ENCODE measurements around the gene SYNDIG1.

The SYNDIG1 gene

GRCh38 chr20:24499472-24499871 is 30.0 kb downstream of the SYNDIG1 start:
- WGBS, result 94% methylated on average over 4 of the region's 6 CpGs
- Histone ChIP-seq H4K91ac (ENCODE audit: low read length) (no peak overlapping the region), H3K4ac (ENCODE audit: low read depth in 1 of 2, low read length in 2 of 2) (no peak overlapping the region), H2BK15ac (ENCODE audit: low read depth, poor library complexity, severe bottlenecking) (no peak overlapping the region), H2BK120ac (ENCODE audit: low read depth, low read length) (no peak overlapping the region), H3K9me3 (ENCODE audit: control insufficient read depth, low read length) (no peaks in the 10 kb centered on the region), H3K79me1 (replicated peaks; ENCODE audit: low read length, poor library complexity, severe bottlenecking) (no peaks in the 10 kb centered on the region), H3K23ac (ENCODE audit: low read length in 2 of 2) (no peak overlapping the region), H3K36me3 (ENCODE audit: control insufficient read depth in 1 of 2, insufficient read depth in 2 of 2, low read depth in 1 of 2, low read length in 2 of 2) (no peaks in the 10 kb centered on the region), H2BK5ac (ENCODE audit: low read depth, low read length, poor library complexity, severe bottlenecking) (no peak overlapping the region), H3K14ac (ENCODE audit: low read length in 2 of 2) (no peak overlapping the region), H3K4me2 (ENCODE audit: low read length, poor library complexity, severe bottlenecking) (no peak overlapping the region), H2BK12ac (ENCODE audit: low read length in 2 of 2) (no peak overlapping the region), H2AK5ac (ENCODE audit: low read length, severe bottlenecking) (no peak overlapping the region), H2AFZ (ENCODE audit: low read depth, low read length) (no peak overlapping the region), H3K27ac (ENCODE audit: low read length, poor library complexity, severe bottlenecking) (no peak overlapping the region), H3K4me1 (ENCODE audit: control insufficient read depth, insufficient read depth, low read depth, low read length) (peaks cover 13% of the 10 kb centered on the region), H3K18ac (ENCODE audit: low read depth in 1 of 2, low read length in 2 of 2) (no peak overlapping the region), H3K27me3 (ENCODE audit: control insufficient read depth in 1 of 2, insufficient read depth in 1 of 2, low read length in 2 of 2) (peaks cover 0 to 2% of the 10 kb centered on the region in 2 experiments), H4K8ac (ENCODE audit: low read length) (no peak overlapping the region), H3K9ac (ENCODE audit: low read length) (no peak overlapping the region), H3K4me3 (ENCODE audit: insufficient read depth in 1 of 2, low read depth in 1 of 2, low read length in 2 of 2) (no peak overlapping the region)
- no peak for DNase-seq

DNA sequence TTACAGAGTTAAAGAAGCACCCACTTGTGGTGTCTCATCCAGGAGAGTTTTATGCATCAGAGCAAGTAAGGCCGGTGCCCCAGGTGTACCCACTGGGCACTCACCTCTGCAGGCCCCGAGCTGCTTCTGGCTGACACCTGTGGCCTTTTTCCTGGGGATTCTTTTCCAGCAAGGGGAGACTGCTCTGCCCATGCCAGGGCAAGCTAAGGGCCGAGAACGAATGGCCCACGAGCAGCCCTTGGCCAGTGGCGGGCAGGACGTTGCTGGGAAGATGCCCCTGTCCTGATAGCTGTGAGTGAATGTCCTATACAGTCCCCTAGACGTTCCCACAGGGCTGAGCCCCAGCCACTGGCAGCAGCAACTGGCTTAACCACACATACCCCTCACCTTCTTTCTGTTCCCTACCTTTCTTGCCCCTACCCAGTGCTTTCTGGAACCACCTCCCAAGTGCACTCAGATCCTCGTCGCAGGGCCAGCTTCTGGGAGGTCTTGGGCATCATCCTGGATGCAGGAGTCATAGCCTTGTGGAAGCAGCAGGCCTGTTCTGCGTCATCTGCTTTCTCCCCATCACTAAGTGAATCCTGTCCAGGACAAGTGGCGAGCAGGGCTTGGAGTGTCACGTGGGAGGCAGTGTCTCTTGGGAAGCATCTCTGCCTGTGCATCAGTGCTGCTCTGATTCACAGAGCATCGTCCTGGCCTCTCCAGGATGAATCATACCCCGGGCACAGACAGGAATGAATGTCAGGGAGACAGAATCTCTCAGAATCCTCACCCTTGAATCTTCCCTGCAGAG is 32.5 kb downstream of the SYNDIG1 start:
- Histone ChIP-seq H3K27me3 (ENCODE audit: control insufficient read depth in 1 of 2, insufficient read depth in 1 of 2, low read length in 2 of 2) (no peaks in the 10 kb centered on the region), H2BK15ac (ENCODE audit: low read depth, poor library complexity, severe bottlenecking) (no peak overlapping the region), H3K23ac (ENCODE audit: low read length in 2 of 2) (no peak overlapping the region), H3K9ac (ENCODE audit: low read length) (peak overlapping the region; percentile 79), H3K36me3 (ENCODE audit: control insufficient read depth in 1 of 2, insufficient read depth in 2 of 2, low read depth in 1 of 2, low read length in 2 of 2) (no peaks in the 10 kb centered on the region), H3K4me3 (ENCODE audit: insufficient read depth in 1 of 2, low read depth in 1 of 2, low read length in 2 of 2) (no peak overlapping the region), H2AK5ac (ENCODE audit: low read length, severe bottlenecking) (no peak overlapping the region), H3K79me1 (replicated peaks; ENCODE audit: low read length, poor library complexity, severe bottlenecking) (no peaks in the 10 kb centered on the region), H3K4me1 (ENCODE audit: control insufficient read depth, insufficient read depth, low read depth, low read length) (peaks cover 11% of the 10 kb centered on the region), H3K27ac (ENCODE audit: low read length, poor library complexity, severe bottlenecking) (no peak overlapping the region), H3K9me3 (ENCODE audit: control insufficient read depth, low read length) (no peaks in the 10 kb centered on the region), H2BK5ac (ENCODE audit: low read depth, low read length, poor library complexity, severe bottlenecking) (no peak overlapping the region), H3K18ac (ENCODE audit: low read depth in 1 of 2, low read length in 2 of 2) (no peak overlapping the region), H4K8ac (ENCODE audit: low read length) (no peak overlapping the region), H3K4me2 (ENCODE audit: low read length, poor library complexity, severe bottlenecking) (no peak overlapping the region), H2BK120ac (ENCODE audit: low read depth, low read length) (no peak overlapping the region), H2BK12ac (ENCODE audit: low read length in 2 of 2) (no peak overlapping the region), H2AFZ (ENCODE audit: low read depth, low read length) (no peak overlapping the region), H3K14ac (ENCODE audit: low read length in 2 of 2) (no peak overlapping the region), H3K4ac (ENCODE audit: low read depth in 1 of 2, low read length in 2 of 2) (no peak overlapping the region), H4K91ac (ENCODE audit: low read length) (no peak overlapping the region)
- 46% methylated on average over 15 of the region's 15 CpGs for WGBS
- peak; percentile 16 for DNase-seq

- H3K36me3 ChIP-seq (ENCODE audit: control insufficient read depth in 1 of 2, insufficient read depth in 2 of 2, low read depth in 1 of 2, low read length in 2 of 2), result no peaks in the 10 kb centered on the region
- peak overlapping the region in 1 of 2 experiments; percentile 40 for H3K4me3 ChIP-seq (ENCODE audit: insufficient read depth in 1 of 2, low read depth in 1 of 2, low read length in 2 of 2)
- no peaks in the 10 kb centered on the region for H3K79me1 ChIP-seq (replicated peaks; ENCODE audit: low read length, poor library complexity, severe bottlenecking)
- H3K27ac ChIP-seq (ENCODE audit: low read length, poor library complexity, severe bottlenecking), result no peak overlapping the region
- H3K4me2 ChIP-seq (ENCODE audit: low read length, poor library complexity, severe bottlenecking), result no peak overlapping the region
- no peaks in the 10 kb centered on the region for H3K27me3 ChIP-seq (ENCODE audit: control insufficient read depth in 1 of 2, insufficient read depth in 1 of 2, low read length in 2 of 2)
- H3K9me3 ChIP-seq (ENCODE audit: control insufficient read depth, low read length), result no peaks in the 10 kb centered on the region
- no peak overlapping the region for H3K23ac ChIP-seq (ENCODE audit: low read length in 2 of 2)
- no peak overlapping the region for H2BK12ac ChIP-seq (ENCODE audit: low read length in 2 of 2)
- H3K9ac ChIP-seq (ENCODE audit: low read length), result peak overlapping the region; percentile 79
- peaks cover 11% of the 10 kb centered on the region for H3K4me1 ChIP-seq (ENCODE audit: control insufficient read depth, insufficient read depth, low read depth, low read length)
- no peak overlapping the region for H2AK5ac ChIP-seq (ENCODE audit: low read length, severe bottlenecking)
- no peak overlapping the region for H2BK15ac ChIP-seq (ENCODE audit: low read depth, poor library complexity, severe bottlenecking)
- H3K4ac ChIP-seq (ENCODE audit: low read depth in 1 of 2, low read length in 2 of 2), result no peak overlapping the region
- no peak for DNase-seq
- H4K91ac ChIP-seq (ENCODE audit: low read length), result no peak overlapping the region
- H2BK120ac ChIP-seq (ENCODE audit: low read depth, low read length), result no peak overlapping the region
- 72% methylated on average over 5 of the region's 5 CpGs for WGBS
- H2BK5ac ChIP-seq (ENCODE audit: low read depth, low read length, poor library complexity, severe bottlenecking), result no peak overlapping the region
- H4K8ac ChIP-seq (ENCODE audit: low read length), result no peak overlapping the region
- H3K14ac ChIP-seq (ENCODE audit: low read length in 2 of 2), result no peak overlapping the region
- H3K18ac ChIP-seq (ENCODE audit: low read depth in 1 of 2, low read length in 2 of 2), result no peak overlapping the region
- H2AFZ ChIP-seq (ENCODE audit: low read depth, low read length), result no peak overlapping the region
Measured at GRCh38 chr20:24502661-24503060, 33.2 kb downstream of the SYNDIG1 start.

DNA sequence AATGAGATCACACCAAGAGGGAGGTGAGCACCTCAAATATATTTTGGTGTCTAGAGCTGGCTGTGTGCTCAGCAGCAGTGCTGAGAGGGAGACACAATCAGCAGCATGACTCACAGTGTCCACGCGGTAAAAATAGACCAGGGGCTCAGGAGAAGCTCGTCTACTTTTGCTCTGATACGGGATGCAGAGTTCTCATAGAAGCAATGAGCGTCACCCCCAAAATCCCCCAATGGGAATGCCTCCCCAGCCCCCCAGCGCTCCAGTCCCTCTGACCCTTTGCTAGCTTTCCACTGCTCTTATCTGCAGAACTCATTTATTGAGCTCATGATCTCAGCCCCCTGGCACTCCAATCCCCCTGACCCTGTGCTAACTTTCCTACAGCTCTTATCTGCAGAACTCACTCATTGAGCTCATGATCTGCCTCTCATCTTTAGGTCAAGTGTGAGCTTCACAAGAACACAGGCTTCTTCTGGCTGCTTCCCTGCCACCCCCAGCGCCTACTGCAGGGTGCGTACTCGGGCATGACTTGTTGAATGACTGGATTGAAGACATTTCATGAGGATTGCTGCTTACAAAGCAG is 34.0 kb downstream of the SYNDIG1 start:
- Histone ChIP-seq H2AFZ (ENCODE audit: low read depth, low read length) (no peak overlapping the region), H3K36me3 (ENCODE audit: control insufficient read depth in 1 of 2, insufficient read depth in 2 of 2, low read depth in 1 of 2, low read length in 2 of 2) (no peaks in the 10 kb centered on the region), H2BK5ac (ENCODE audit: low read depth, low read length, poor library complexity, severe bottlenecking) (no peak overlapping the region), H3K14ac (ENCODE audit: low read length in 2 of 2) (no peak overlapping the region), H3K4me2 (ENCODE audit: low read length, poor library complexity, severe bottlenecking) (no peak overlapping the region), H3K18ac (ENCODE audit: low read depth in 1 of 2, low read length in 2 of 2) (no peak overlapping the region), H4K8ac (ENCODE audit: low read length) (no peak overlapping the region), H3K27me3 (ENCODE audit: control insufficient read depth in 1 of 2, insufficient read depth in 1 of 2, low read length in 2 of 2) (no peaks in the 10 kb centered on the region), H2AK5ac (ENCODE audit: low read length, severe bottlenecking) (no peak overlapping the region), H2BK15ac (ENCODE audit: low read depth, poor library complexity, severe bottlenecking) (no peak overlapping the region), H3K79me1 (replicated peaks; ENCODE audit: low read length, poor library complexity, severe bottlenecking) (no peaks in the 10 kb centered on the region), H3K4me1 (ENCODE audit: control insufficient read depth, insufficient read depth, low read depth, low read length) (peaks cover 11% of the 10 kb centered on the region), H2BK12ac (ENCODE audit: low read length in 2 of 2) (no peak overlapping the region), H3K4me3 (ENCODE audit: insufficient read depth in 1 of 2, low read depth in 1 of 2, low read length in 2 of 2) (peak overlapping the region in 1 of 2 experiments; percentile 40), H3K4ac (ENCODE audit: low read depth in 1 of 2, low read length in 2 of 2) (no peak overlapping the region), H2BK120ac (ENCODE audit: low read depth, low read length) (no peak overlapping the region), H4K91ac (ENCODE audit: low read length) (no peak overlapping the region), H3K27ac (ENCODE audit: low read length, poor library complexity, severe bottlenecking) (no peak overlapping the region), H3K9me3 (ENCODE audit: control insufficient read depth, low read length) (no peaks in the 10 kb centered on the region), H3K9ac (ENCODE audit: low read length) (peak overlapping the region; percentile 79), H3K23ac (ENCODE audit: low read length in 2 of 2) (no peak overlapping the region)
- no peak for DNase-seq
- 54% methylated on average over 9 of the region's 9 CpGs for WGBS
